IMR-90 (cell line): Measurements from ENCODE around the gene TOMM20. TPM values are rescaled to one million over a fixed set of nuclear protein-coding genes. Genes with fewer than 3 reads are reported as not detected.
A peak's percentile ranks its signal among the peaks of the same experiment; 100 is the strongest.

Source experiments
- ATAC-seq: fragments of 200-7000 bp; cut with Tn5 transposase; 2 replicates; pipeline ENCODE4 v1.9.1; 2020; ENCODE audit warnings: low read depth, mild to moderate bottlenecking, moderate library complexity
- BruUV-seq: library from RNA; stranded (reverse); fragments of 400-500 nt; replicated peaks from 2 replicates; lab custom pipeline; 2021; lab: Mats Ljungman, UMichigan
- CTCF ChIA-PET: fragments of 300-600 bp; formaldehyde crosslinking; extraction: SDS; loops from one replicate; lab custom pipeline; 2021; ENCODE audit warnings: antibody characterized with exemption; lab: Yijun Ruan, JAX
- POLR2A ChIA-PET: fragments of 300-600 bp; sonication (Branson Sonifier 250); formaldehyde crosslinking; loops from one replicate; lab custom pipeline; 2022; ENCODE audit warnings: antibody characterized with exemption; ENCODE audit not compliant: unreplicated experiment; lab: Charles Lee
- DNase-seq: peaks from one replicate; pipeline ENCODE4 v3.0.0; 2013
- H2AFZ ChIP-seq: replicated peaks from 2 replicates; pipeline ENCODE3; 2013; ENCODE audit warnings: low read length, mild to moderate bottlenecking; ENCODE audit not compliant: poor library complexity
- H2AK5ac ChIP-seq: 2 replicates; pipeline ENCODE4 v1.6.1; 2013; ENCODE audit warnings: low read depth, low read length, inconsistent platforms
- H2AK9ac ChIP-seq: replicated peaks from 2 replicates; pipeline ENCODE3; 2013; ENCODE audit warnings: mild to moderate bottlenecking, low read depth, low read length, moderate library complexity; ENCODE audit not compliant: poor library complexity
- H2BK120ac ChIP-seq: 2 replicates; pipeline ENCODE4 v1.6.1; 2013; ENCODE audit warnings: low read depth, low read length, inconsistent platforms
- H2BK15ac ChIP-seq: 3 replicates; pipeline ENCODE4 v1.6.1; 2013; ENCODE audit warnings: low read depth, low read length, inconsistent platforms
- H2BK20ac ChIP-seq: 2 replicates; pipeline ENCODE4 v1.6.1; 2013; ENCODE audit warnings: low read depth, mild to moderate bottlenecking, inconsistent platforms, low read length, moderate library complexity
- H2BK5ac ChIP-seq: 2 replicates; pipeline ENCODE4 v1.6.1; 2013; ENCODE audit warnings: mild to moderate bottlenecking, low read depth, low read length, inconsistent platforms; ENCODE audit not compliant: poor library complexity, severe bottlenecking
- H3K14ac ChIP-seq: replicated peaks from 2 replicates; pipeline ENCODE4 v1.6.1; 2013; ENCODE audit warnings: low read depth, low read length, inconsistent platforms
- H3K18ac ChIP-seq: 2 replicates; pipeline ENCODE4 v1.6.1; 2013; ENCODE audit warnings: low read depth, low read length, control low read depth
- H3K23ac ChIP-seq: 2 replicates; pipeline ENCODE4 v1.6.1; 2013; ENCODE audit warnings: low read depth, low read length, inconsistent platforms
- H3K27ac ChIP-seq: 2 replicates; pipeline ENCODE4 v1.5.1; 2013; ENCODE audit warnings: mild to moderate bottlenecking, control low read depth, low read length; ENCODE audit not compliant: insufficient read depth
- H3K27me3 ChIP-seq: 2 replicates; pipeline ENCODE4 v1.6.1; 2013; ENCODE audit warnings: low read length; ENCODE audit not compliant: control insufficient read depth, insufficient read depth
- H3K36me3 ChIP-seq: 2 replicates; pipeline ENCODE4 v1.6.1; 2013; ENCODE audit warnings: low read length, mixed read lengths; ENCODE audit not compliant: control insufficient read depth, insufficient read depth
- H3K4ac ChIP-seq: 2 replicates; pipeline ENCODE4 v1.6.1; 2013; ENCODE audit warnings: low read depth, low read length, inconsistent platforms
- H3K4me1 ChIP-seq: 2 replicates; pipeline ENCODE4 v1.6.1; 2013; ENCODE audit warnings: low read length, mixed read lengths; ENCODE audit not compliant: control insufficient read depth, insufficient read depth
- H3K4me2 ChIP-seq: 2 replicates; pipeline ENCODE4 v1.6.1; 2013; ENCODE audit warnings: low read depth, mild to moderate bottlenecking, control low read depth, low read length, moderate library complexity
- H3K4me3 ChIP-seq: 2 replicates; pipeline ENCODE4 v1.5.1; 2013; ENCODE audit warnings: low read depth, mild to moderate bottlenecking, control low read depth, low read length, moderate library complexity; ENCODE audit not compliant: insufficient read depth
- H3K56ac ChIP-seq: 2 replicates; pipeline ENCODE4 v1.6.1; 2013; ENCODE audit warnings: low read length, inconsistent platforms; ENCODE audit not compliant: insufficient read depth; ENCODE audit errors: extremely low read depth
- H3K79me1 ChIP-seq, 2 experiments: 2 replicates each; pipeline ENCODE4 v1.6.1; 2013; ENCODE audit warnings: low read length in 2 of 2, inconsistent platforms in 1 of 2, low read depth in 1 of 2
- H3K9ac ChIP-seq: 2 replicates; pipeline ENCODE4 v1.6.1; 2013; ENCODE audit warnings: low read depth, low read length, control low read depth
- H3K9me1 ChIP-seq: 2 replicates; pipeline ENCODE4 v1.6.1; 2013; ENCODE audit warnings: low read length, inconsistent platforms; ENCODE audit not compliant: insufficient read depth
- H3K9me3 ChIP-seq: 2 replicates; pipeline ENCODE4 v1.6.1; 2013; ENCODE audit warnings: low read length; ENCODE audit not compliant: control insufficient read depth, insufficient read depth
- H4K20me1 ChIP-seq: 2 replicates; pipeline ENCODE4 v1.6.1; 2013; ENCODE audit warnings: low read length, inconsistent platforms; ENCODE audit not compliant: insufficient read depth
- H4K5ac ChIP-seq: 2 replicates; pipeline ENCODE4 v1.6.1; 2013; ENCODE audit warnings: mild to moderate bottlenecking, low read depth, low read length, control low read depth
- H4K8ac ChIP-seq, 2 experiments: 2 replicates each; pipeline ENCODE4 v1.6.1; 2013; ENCODE audit warnings: low read depth in 2 of 2, low read length in 2 of 2, control low read depth in 1 of 2, inconsistent platforms in 1 of 2
- H4K91ac ChIP-seq: 2 replicates; pipeline ENCODE4 v1.6.1; 2013; ENCODE audit warnings: low read depth, low read length, inconsistent platforms; ENCODE audit not compliant: insufficient read depth
- CHD1 ChIP-seq: IDR thresholded peaks from 2 replicates; pipeline ENCODE4 v1.6.1; 2012; ENCODE audit warnings: low read depth, low read length, improper control_type of control experiment
- MAFK ChIP-seq: IDR thresholded peaks from 2 replicates; pipeline ENCODE4 v1.6.1; 2012; ENCODE audit warnings: low read depth, low read length, improper control_type of control experiment
- MXI1 ChIP-seq: IDR thresholded peaks from 2 replicates; pipeline ENCODE4 v1.6.1; 2012; ENCODE audit warnings: low read depth, mild to moderate bottlenecking, low read length, moderate library complexity, borderline replicate concordance
- RAD21 ChIP-seq: IDR thresholded peaks from 2 replicates; pipeline ENCODE4 v1.6.1; 2012; ENCODE audit warnings: low read length, improper control_type of control experiment
- RCOR1 ChIP-seq: IDR thresholded peaks from 2 replicates; pipeline ENCODE4 v1.6.1; 2012; ENCODE audit warnings: mild to moderate bottlenecking, low read length, improper control_type of control experiment; ENCODE audit not compliant: insufficient replicate concordance
- RFX5 ChIP-seq: IDR thresholded peaks from 2 replicates; pipeline ENCODE4 v1.8.0; 2012; ENCODE audit warnings: low read depth, mild to moderate bottlenecking, low read length, moderate library complexity
- WGBS, 2 experiments: methylation state at CpG; one replicate each; pipeline versions ENCODE4 v1.1.5 to v1.1.7; 2013; ENCODE audit warnings: missing lambda C conversion rate in 2 of 2; ENCODE audit not compliant: insufficient read length in 1 of 2; ENCODE audit errors: extremely low coverage in 2 of 2; 5-methylcytosine and 5-hydroxymethylcytosine counted together
- dilution Hi-C: fragments of 300-500 bp; cut with HindIII; formaldehyde crosslinking; loops from one replicate; pipeline ENCODE4 v1.14.3; 2018; ENCODE audit warnings: low sequenced_read_pairs; ENCODE audit not compliant: unreplicated experiment
- in situ Hi-C: fragments of 300-500 bp; cut with MboI; formaldehyde crosslinking; loops from 3 replicates; pipeline ENCODE4 v1.14.3; 2019; ENCODE audit warnings: low sequenced_read_pairs, inconsistent platforms, mixed read lengths
- intact Hi-C: fragments of 100-400 bp; cut with micrococcal nuclease; formaldehyde crosslinking; loops from 2 replicates; pipeline ENCODE4 v1.10.0; 2022
- polyA plus RNA-seq, 3 experiments: library from polyadenylated mRNA; depleted of rRNA; stranded (reverse); fragments of >200 nt; gene quantifications; 2 replicates each; pipeline ENCODE4 v1.2.3, GENCODE V29; 2012; ENCODE audit warnings: low replicate concordance in 1 of 3
- total RNA-seq: library from RNA; depleted of rRNA; stranded (reverse); fragments of >200 nt; gene quantifications from 2 replicates; pipeline ENCODE4 v1.2.3, GENCODE V29; 2012
- TF ChIP-seq, protein P1 (sequence below): conservative IDR thresholded peaks from 2 replicates; pipeline ENCODE4 v1.5.1; 2012; ENCODE audit warnings: mild to moderate bottlenecking, low read depth, low read length, improper control_type of control experiment

Gene TOMM20
- total and polyA plus RNA-seq, 2 of the 4 experiments (the other 2 are of a cell fraction) = 75.3 to 84.4 TPM

DNA sequence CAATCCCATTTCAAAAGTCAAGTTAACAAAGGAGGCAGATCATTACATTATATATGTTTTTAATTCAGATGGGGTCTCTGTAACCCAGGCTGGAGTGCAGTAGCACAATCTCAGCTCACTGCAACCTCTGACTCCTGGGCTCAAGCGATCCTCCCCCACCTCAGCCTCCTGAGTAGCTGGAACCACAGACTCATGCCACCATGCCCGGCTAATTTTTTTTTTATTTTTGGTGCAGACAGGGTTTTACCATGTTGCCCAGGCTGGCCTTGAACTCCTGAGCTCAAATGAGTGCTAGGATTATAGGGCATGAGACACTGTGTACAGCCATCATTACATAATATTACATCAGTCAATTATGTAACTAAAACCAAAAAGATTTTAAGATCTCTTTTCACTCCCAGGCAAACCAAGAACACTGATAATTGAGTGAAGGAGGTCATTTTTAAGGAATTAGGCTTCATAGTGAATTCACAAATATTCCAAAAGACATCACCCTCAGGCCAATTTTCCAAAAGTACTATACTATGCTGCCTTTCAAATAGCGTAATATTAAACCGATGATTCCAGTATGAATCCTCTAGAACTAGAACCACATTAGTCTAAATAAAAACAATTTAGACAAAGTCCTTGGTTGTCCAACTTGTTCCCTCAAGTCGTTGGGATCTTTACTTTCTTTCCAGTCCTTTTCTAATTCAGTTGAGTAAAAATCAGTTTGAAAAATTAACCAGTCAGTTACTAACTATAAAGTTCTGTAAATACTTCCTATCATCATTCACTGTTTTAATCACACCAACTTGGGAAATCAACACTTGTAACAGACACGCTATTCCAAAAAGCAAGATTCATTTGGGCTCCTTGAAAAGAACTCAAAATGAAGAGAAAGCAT lies 16.1 kb downstream of the TOMM20 start:
- ATAC-seq = no peak
- Histone ChIP-seq H3K79me1 (peaks cover 49 to 67% of the 10 kb centered on the region in 2 experiments), H3K4ac (no peak overlapping the region), H3K9ac (no peak overlapping the region), H3K4me2 (no peak overlapping the region), H2AK5ac (no peak overlapping the region), H2AFZ (no peak overlapping the region), H2AK9ac (no peak overlapping the region), H3K4me1 (peaks cover 3% of the 10 kb centered on the region), H3K9me3 (no peaks in the 10 kb centered on the region), H3K27ac (peak overlapping the region; percentile 77; the same call in 1 of the 2 replicates), H4K5ac (no peak overlapping the region), H4K20me1 (peaks cover 21% of the 10 kb centered on the region), H4K91ac (no peak overlapping the region), H4K8ac (no peak overlapping the region), H3K27me3 (no peaks in the 10 kb centered on the region), H3K36me3 (peaks cover 55% of the 10 kb centered on the region), H3K56ac (no peak overlapping the region), H3K14ac (no peak overlapping the region; the same call in 1 of the 2 replicates), H2BK5ac (peak overlapping the region; percentile 37), H2BK120ac (no peak overlapping the region), H2BK15ac (no peak overlapping the region; the same call in 2 of the 3 replicates), H3K4me3 (no peak overlapping the region), H3K23ac (no peak overlapping the region), H3K9me1 (peaks cover 6% of the 10 kb centered on the region), H3K18ac (peak overlapping the region; percentile 18; the same call in 1 of the 2 replicates), H2BK20ac (no peak overlapping the region)
- TF ChIP-seq RCOR1 (no peak), RAD21 (no peak), CHD1 (no peak), MAFK (no peak), MXI1 (no peak), RFX5 (no peak)
- TF ChIP-seq, protein P1, sequence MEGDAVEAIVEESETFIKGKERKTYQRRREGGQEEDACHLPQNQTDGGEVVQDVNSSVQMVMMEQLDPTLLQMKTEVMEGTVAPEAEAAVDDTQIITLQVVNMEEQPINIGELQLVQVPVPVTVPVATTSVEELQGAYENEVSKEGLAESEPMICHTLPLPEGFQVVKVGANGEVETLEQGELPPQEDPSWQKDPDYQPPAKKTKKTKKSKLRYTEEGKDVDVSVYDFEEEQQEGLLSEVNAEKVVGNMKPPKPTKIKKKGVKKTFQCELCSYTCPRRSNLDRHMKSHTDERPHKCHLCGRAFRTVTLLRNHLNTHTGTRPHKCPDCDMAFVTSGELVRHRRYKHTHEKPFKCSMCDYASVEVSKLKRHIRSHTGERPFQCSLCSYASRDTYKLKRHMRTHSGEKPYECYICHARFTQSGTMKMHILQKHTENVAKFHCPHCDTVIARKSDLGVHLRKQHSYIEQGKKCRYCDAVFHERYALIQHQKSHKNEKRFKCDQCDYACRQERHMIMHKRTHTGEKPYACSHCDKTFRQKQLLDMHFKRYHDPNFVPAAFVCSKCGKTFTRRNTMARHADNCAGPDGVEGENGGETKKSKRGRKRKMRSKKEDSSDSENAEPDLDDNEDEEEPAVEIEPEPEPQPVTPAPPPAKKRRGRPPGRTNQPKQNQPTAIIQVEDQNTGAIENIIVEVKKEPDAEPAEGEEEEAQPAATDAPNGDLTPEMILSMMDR = no peak
- CTCF ChIA-PET = no interaction called here
- no peak for DNase-seq
- dilution Hi-C loops = no loop called here
- WGBS, 2 experiments = no CpG with 5 or more reads among the region's 6 CpGs
- no TSS peak for BruUV-seq
- POLR2A ChIA-PET = no interaction called here
- intact Hi-C loops = no loop called here
- in situ Hi-C loops = loop anchor here (25.0 kb wide), 1 partner anchor 975 kb away; no protein-coding TSS in a partner anchor
